CD4-positive, alpha-beta T cell (primary cell): ENCODE results near the gene REG3A. TPM values are rescaled to one million over a fixed set of nuclear protein-coding genes. Genes with fewer than 3 reads are reported as not detected.

ENCODE experiments used
- ATAC-seq: fragments of 200-7000 bp; cut with Tn5 transposase; one replicate; pipeline ENCODE4 v1.10.0; 2022; ENCODE audit warnings: mild to moderate bottlenecking; ENCODE audit not compliant: poor library complexity
- CTCF ChIA-PET: fragments of 350-600 bp; sonication (Branson Sonifier 250); formaldehyde crosslinking; loops from one replicate; lab custom pipeline; 2021; ENCODE audit warnings: antibody characterized with exemption, inconsistent platforms; lab: Charles Lee
- POLR2A ChIA-PET: fragments of 350-600 bp; sonication (Branson Sonifier 250); formaldehyde crosslinking; loops from one replicate; lab custom pipeline; 2021; ENCODE audit warnings: antibody characterized with exemption, inconsistent platforms; lab: Charles Lee
- DNase-seq, 14 experiments: peaks; one replicate each; pipeline ENCODE4 v3.0.0-alpha.2; 2013 to 2020; ENCODE audit warnings: mixed read lengths in 2 of 14
- H3K27ac ChIP-seq, 2 donors: one replicate each; pipeline versions ENCODE4 v1.5.1 to v1.7.0; 2013; ENCODE audit warnings: low read length in 2 of 2, low read depth in 1 of 2, mild to moderate bottlenecking in 1 of 2
- H3K27me3 ChIP-seq, 2 experiments: 1 replicate in 1 of 2; 2 replicates in 1 of 2; pipeline versions ENCODE4 v1.6.1 to v1.7.0; 2013; ENCODE audit warnings: low read length in 2 of 2, control low read depth in 1 of 2, mild to moderate bottlenecking in 1 of 2, moderate library complexity in 1 of 2; ENCODE audit not compliant: insufficient read depth in 2 of 2, control insufficient read depth in 1 of 2
- H3K36me3 ChIP-seq: one replicate; pipeline ENCODE4 v1.6.1; 2013; ENCODE audit warnings: low read length, control low read depth; ENCODE audit not compliant: insufficient read depth
- H3K4me1 ChIP-seq: one replicate; pipeline ENCODE4 v1.6.1; 2013; ENCODE audit warnings: low read length, control low read depth; ENCODE audit not compliant: insufficient read depth
- H3K4me3 ChIP-seq: one replicate; pipeline ENCODE4 v1.5.1; 2013; ENCODE audit warnings: mild to moderate bottlenecking, low read length, moderate library complexity
- H3K9me3 ChIP-seq, 2 experiments: 1 replicate in 1 of 2; 2 replicates in 1 of 2; pipeline versions ENCODE4 v1.6.1 to v1.7.0; 2013; ENCODE audit warnings: low read length in 2 of 2, mild to moderate bottlenecking in 2 of 2, control low read depth in 1 of 2, moderate library complexity in 1 of 2; ENCODE audit not compliant: control insufficient read depth in 1 of 2, insufficient read depth in 1 of 2
- H3K27ac Mint-ChIP-seq: one replicate; pipeline ENCODE4 v1.8.0; 2020; ENCODE audit warnings: mixed read lengths
- H3K27me3 Mint-ChIP-seq: one replicate; pipeline ENCODE4 v1.8.0; 2021; ENCODE audit warnings: mixed read lengths
- H3K36me3 Mint-ChIP-seq: one replicate; pipeline ENCODE4 v1.8.0; 2021; ENCODE audit warnings: low read depth, mixed read lengths
- H3K4me1 Mint-ChIP-seq: one replicate; pipeline ENCODE4 v1.8.0; 2021; ENCODE audit warnings: low read depth, mixed read lengths
- H3K4me3 Mint-ChIP-seq: one replicate; pipeline ENCODE4 v1.8.0; 2020; ENCODE audit warnings: mild to moderate bottlenecking, mixed read lengths
- H3K9me3 Mint-ChIP-seq: one replicate; pipeline ENCODE4 v1.8.0; 2020; ENCODE audit warnings: mixed read lengths
- intact Hi-C, 2 experiments: fragments of 100-400 bp; cut with DNase I in 1 of 2; cut with micrococcal nuclease in 1 of 2; formaldehyde crosslinking; loops; one replicate each; pipeline versions ENCODE4 v1.15.1 to v1.9.0; 2023 to 2025; cut with DNase I, micrococcal nuclease
- total RNA-seq, 174 experiments: library from RNA in 2 of 174; stranded (reverse) in 2 of 174; gene quantifications; one replicate each; pipeline ENCODE4 v1.2.3 and lab custom pipeline; 2021 to 2026
- TF ChIP-seq, protein P1 (sequence below): fragments of 200-600 bp; IDR thresholded peaks from one replicate; pipeline ENCODE4 v1.8.0; 2022; ENCODE audit warnings: antibody characterized with exemption, mild to moderate bottlenecking

REG3A gene
- total RNA-seq, 2 experiments from 2014 or later: not detected

DNA sequence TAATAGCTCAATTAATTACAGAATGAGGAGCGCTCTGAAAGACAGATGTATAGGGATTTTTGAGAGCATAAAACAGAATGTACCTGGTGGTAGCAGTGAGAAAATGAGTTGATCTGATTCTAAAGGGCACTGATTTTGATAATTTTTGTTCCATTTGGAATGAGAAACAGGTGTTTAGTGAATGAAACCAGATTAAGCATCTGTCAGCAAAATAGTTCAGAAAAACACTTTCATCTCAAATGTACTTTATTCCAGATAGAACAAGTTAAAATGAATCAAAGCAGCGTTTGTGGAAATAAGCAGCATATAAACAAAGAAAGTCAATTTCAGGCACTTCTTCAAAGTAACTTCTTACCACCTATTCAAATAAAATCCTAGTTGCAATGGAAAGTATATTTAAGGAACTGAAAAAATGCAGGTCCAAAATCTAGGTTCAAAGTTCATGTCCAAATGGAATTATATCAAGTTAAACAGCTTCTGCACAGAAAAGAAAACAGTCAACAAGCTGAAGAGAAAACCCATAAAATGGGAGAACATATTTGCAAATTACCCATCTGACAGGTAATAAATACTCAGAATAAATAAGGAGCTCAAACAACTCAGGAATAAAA, 11.9 kb upstream of the REG3A start:
- ChIA-PET POLR2A (no interaction called here), CTCF (no interaction called here)
- Mint-ChIP-seq H3K27ac (no peak overlapping the region), H3K4me3 (no peak overlapping the region), H3K9me3 (peaks cover 14% of the 10 kb centered on the region), H3K27me3 (no peaks in the 10 kb centered on the region), H3K4me1 (no peaks in the 10 kb centered on the region), H3K36me3 (no peaks in the 10 kb centered on the region)
- no peaks in the 10 kb centered on the region for H3K4me1 ChIP-seq
- no peak overlapping the region for H3K27ac ChIP-seq
- ATAC-seq (no peak), DNase-seq (no peak)
- intact Hi-C loops: no loop called here
- H3K9me3 ChIP-seq: peaks cover 0 to 9% of the 10 kb centered on the region in 2 experiments
- no peaks in the 10 kb centered on the region for H3K36me3 ChIP-seq
- no peak overlapping the region for H3K4me3 ChIP-seq
- H3K27me3 ChIP-seq: no peaks in the 10 kb centered on the region
- TF ChIP-seq, protein P1, sequence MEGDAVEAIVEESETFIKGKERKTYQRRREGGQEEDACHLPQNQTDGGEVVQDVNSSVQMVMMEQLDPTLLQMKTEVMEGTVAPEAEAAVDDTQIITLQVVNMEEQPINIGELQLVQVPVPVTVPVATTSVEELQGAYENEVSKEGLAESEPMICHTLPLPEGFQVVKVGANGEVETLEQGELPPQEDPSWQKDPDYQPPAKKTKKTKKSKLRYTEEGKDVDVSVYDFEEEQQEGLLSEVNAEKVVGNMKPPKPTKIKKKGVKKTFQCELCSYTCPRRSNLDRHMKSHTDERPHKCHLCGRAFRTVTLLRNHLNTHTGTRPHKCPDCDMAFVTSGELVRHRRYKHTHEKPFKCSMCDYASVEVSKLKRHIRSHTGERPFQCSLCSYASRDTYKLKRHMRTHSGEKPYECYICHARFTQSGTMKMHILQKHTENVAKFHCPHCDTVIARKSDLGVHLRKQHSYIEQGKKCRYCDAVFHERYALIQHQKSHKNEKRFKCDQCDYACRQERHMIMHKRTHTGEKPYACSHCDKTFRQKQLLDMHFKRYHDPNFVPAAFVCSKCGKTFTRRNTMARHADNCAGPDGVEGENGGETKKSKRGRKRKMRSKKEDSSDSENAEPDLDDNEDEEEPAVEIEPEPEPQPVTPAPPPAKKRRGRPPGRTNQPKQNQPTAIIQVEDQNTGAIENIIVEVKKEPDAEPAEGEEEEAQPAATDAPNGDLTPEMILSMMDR: no peak

DNA sequence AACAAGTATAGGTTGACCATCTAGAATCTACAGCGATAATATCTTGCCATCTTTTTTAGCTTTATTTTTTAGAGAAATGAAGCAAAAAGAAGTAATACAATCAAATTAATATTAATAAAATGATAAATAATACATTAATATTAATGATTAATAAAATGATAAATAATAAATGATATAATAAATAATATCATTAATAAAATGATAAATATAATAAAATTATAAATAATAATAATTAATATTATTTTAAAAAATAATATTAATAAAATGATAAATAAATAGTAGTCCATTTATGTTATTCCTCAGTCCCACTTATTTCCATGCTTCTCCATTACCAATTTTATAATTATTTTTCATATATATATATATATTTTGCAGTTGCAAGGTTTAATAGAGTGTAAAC, 3.2 kb upstream of the REG3A start:
- Histone ChIP-seq H3K4me3 (no peak overlapping the region), H3K27me3 (no peaks in the 10 kb centered on the region), H3K9me3 (peaks cover 0 to 12% of the 10 kb centered on the region in 2 experiments), H3K4me1 (no peaks in the 10 kb centered on the region), H3K27ac (no peak overlapping the region), H3K36me3 (no peaks in the 10 kb centered on the region)
- POLR2A ChIA-PET: no interaction called here
- intact Hi-C loops: no loop called here
- Mint-ChIP-seq H3K27me3 (no peaks in the 10 kb centered on the region), H3K36me3 (no peaks in the 10 kb centered on the region), H3K4me1 (no peaks in the 10 kb centered on the region), H3K4me3 (no peak overlapping the region), H3K27ac (no peak overlapping the region), H3K9me3 (peaks cover 7% of the 10 kb centered on the region)
- TF ChIP-seq, protein P1: no peak
- CTCF ChIA-PET: no interaction called here
- DNase-seq: no peak
- ATAC-seq: no peak

DNA sequence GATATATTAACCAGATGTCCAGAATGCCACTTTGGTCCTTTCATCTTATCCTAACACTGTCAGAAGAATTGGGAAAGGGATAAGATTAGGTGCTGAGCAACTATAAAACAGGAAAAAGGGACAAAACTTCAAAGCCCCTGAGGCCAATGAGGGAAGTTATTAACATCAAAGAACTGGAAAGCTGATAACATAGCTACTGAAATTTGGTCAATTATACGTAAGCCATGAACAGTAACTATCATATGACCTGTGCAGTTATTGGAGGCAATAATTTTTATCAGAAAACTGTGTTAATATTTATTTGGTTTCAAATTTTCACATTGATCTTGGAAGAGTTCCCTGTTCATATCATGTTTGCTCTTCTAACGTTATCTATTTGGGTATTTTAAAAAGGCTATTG, 2.6 kb upstream of the REG3A start:
- DNase-seq: no peak
- Histone ChIP-seq H3K27ac (no peak overlapping the region), H3K4me3 (no peak overlapping the region), H3K9me3 (peaks cover 0 to 12% of the 10 kb centered on the region in 2 experiments), H3K36me3 (no peaks in the 10 kb centered on the region), H3K4me1 (no peaks in the 10 kb centered on the region), H3K27me3 (no peaks in the 10 kb centered on the region)
- ChIA-PET POLR2A (no interaction called here), CTCF (no interaction called here)
- Mint-ChIP-seq H3K4me3 (no peak overlapping the region), H3K27ac (no peak overlapping the region), H3K4me1 (no peaks in the 10 kb centered on the region), H3K36me3 (no peaks in the 10 kb centered on the region), H3K27me3 (no peaks in the 10 kb centered on the region), H3K9me3 (peaks cover 8% of the 10 kb centered on the region)
- no peak for ATAC-seq
- TF ChIP-seq, protein P1: no peak
- intact Hi-C loops: no loop called here
